ENCODE results near the gene TSPAN15.

The TSPAN15 gene

DNA sequence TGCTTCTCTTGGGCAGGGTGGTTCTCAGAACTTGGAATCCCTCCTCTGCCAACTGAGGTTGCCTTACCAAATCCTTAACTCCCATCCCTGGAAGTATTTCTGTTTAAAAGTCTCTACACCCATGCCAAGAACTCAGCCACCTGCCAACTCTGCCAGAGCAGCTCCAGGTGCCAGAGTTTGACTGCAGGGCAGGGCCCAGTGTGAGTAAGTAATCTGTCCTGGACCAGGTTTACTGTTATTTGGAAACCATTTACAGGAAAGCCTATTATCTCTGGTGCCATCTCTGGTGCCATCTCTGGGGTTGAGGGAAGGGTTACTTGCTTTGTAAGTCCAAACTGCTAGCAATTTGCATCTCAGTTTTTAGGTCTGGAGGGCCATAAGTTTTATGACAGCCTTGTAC is 2.5 kb downstream of the TSPAN15 start:
- TF ChIP-seq, protein P1, sequence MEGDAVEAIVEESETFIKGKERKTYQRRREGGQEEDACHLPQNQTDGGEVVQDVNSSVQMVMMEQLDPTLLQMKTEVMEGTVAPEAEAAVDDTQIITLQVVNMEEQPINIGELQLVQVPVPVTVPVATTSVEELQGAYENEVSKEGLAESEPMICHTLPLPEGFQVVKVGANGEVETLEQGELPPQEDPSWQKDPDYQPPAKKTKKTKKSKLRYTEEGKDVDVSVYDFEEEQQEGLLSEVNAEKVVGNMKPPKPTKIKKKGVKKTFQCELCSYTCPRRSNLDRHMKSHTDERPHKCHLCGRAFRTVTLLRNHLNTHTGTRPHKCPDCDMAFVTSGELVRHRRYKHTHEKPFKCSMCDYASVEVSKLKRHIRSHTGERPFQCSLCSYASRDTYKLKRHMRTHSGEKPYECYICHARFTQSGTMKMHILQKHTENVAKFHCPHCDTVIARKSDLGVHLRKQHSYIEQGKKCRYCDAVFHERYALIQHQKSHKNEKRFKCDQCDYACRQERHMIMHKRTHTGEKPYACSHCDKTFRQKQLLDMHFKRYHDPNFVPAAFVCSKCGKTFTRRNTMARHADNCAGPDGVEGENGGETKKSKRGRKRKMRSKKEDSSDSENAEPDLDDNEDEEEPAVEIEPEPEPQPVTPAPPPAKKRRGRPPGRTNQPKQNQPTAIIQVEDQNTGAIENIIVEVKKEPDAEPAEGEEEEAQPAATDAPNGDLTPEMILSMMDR (IDR thresholded peaks at IDR 0.05; ENCODE audit: insufficient read depth, low read depth, low read length, missing control alignments): no peak

DNA sequence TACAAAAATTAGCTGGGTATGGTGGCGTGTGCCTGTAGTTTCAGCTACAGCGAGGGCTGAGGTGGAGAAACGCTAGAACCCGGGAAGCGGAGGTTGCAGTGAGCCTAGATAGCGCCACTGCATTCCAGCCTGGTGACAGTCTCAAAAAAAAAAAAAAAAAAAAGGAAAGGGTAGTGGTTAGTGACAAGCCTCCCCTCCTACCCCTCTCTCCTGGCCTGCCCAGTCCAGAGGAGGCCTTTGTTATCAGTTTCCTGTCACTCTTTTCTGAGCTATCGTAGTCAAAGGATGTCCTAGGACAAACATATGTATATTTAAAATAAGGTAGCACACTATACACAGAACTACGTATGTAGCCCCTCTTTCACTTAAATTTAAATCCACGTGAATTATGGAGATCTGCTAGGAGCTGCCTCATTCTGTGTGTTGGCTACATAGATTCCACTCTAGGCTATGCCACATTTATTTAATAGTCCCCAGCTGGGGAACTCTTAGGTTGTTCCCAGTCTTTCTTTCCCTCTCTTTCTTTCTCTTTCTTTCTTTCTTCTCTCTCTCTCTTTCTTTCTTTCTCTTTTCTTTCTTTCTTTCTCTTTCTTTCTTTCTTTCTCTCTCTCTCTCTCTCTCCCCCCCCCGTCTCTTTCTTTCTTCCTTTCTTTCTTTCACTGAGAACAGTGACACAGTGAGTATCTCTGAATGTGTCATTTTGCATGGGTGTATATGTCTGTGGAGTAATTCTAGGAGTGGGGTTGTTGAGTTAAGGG is 3.9 kb downstream of the TSPAN15 start:
- TF ChIP-seq, protein P1 (IDR thresholded peaks at IDR 0.05; ENCODE audit: insufficient read depth, low read depth, low read length, missing control alignments): no peak
- no peak for DNase-seq (ENCODE audit: low read depth)
- H3K4me3 ChIP-seq (ENCODE audit: low read length): no peak overlapping the region

More for the DNA sequence above, 2.5 kb downstream of the TSPAN15 start:
- DNase-seq (ENCODE audit: low read depth): peak; percentile 25
- no peak overlapping the region for H3K4me3 ChIP-seq (ENCODE audit: low read length)

DNA sequence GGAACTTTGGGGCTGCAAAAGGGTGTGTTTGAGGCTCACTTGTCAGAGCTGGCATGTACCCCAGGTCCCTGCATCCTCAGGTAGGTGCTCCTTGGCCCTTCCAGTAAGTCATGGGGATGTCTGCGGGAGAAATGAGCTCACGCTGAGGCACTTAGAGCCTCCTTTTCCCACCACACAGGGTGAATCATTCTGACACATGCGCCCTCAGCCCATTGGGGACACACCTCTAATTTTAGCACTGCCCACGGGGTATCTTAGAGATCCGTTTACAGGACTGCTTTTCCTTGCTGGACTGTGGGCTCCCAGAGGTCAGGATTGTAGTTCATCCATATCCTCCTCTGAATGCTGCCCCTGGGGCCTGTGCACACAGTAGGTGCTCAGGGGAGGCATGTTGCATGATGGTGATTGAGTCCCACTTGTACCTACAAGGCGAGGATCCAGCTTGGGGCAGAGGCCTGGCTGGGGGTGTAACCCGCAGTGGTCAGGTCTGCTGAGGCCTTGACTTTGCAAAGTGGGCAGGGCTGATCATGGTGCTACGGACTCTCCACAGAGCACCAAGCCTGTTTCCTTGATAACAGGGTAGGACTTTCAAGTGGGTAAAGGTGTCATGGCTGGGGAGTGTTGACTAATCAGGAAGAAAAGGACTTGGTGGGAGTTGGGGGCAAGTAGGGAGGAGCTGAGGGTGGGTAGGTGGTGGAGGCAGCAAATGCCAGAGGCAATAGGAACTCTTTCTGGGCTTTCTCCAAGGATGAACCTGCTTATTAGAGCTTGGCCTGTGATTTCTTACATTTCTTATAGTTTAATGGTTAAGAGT is 5.8 kb downstream of the TSPAN15 start:
- TF ChIP-seq, protein P1 (IDR thresholded peaks at IDR 0.05; ENCODE audit: insufficient read depth, low read depth, low read length, missing control alignments): no peak
- DNase-seq (ENCODE audit: low read depth): peak; percentile 83
- no peak overlapping the region for H3K4me3 ChIP-seq (ENCODE audit: low read length)

DNA sequence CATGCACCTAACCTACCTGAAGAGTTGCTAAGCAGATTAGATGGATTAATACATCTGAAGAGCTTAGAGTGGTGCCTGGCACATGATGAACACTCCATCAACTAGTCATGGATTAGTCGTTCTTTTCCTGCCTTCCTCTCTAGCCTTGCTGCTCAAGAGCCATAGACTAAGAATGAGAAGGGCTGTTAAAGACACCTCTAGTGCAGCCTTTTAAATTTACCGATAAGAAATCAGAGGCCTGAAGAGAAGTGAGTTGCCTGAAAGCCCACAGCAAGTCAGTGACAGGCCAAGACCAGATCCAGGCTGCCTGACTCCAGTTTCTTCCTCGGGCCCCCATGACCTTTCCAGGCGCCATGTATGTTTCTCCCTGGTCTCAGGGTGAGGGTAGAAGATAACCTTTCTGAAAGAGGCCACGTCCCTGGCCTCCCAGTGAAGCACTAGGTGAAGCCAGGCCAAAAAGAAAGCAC is 6.5 kb downstream of the TSPAN15 start:
- H3K4me3 ChIP-seq (ENCODE audit: low read length): no peak overlapping the region
- peak; percentile 49 for DNase-seq (ENCODE audit: low read depth)
- TF ChIP-seq, protein P1 (IDR thresholded peaks at IDR 0.05; ENCODE audit: insufficient read depth, low read depth, low read length, missing control alignments): no peak

DNA sequence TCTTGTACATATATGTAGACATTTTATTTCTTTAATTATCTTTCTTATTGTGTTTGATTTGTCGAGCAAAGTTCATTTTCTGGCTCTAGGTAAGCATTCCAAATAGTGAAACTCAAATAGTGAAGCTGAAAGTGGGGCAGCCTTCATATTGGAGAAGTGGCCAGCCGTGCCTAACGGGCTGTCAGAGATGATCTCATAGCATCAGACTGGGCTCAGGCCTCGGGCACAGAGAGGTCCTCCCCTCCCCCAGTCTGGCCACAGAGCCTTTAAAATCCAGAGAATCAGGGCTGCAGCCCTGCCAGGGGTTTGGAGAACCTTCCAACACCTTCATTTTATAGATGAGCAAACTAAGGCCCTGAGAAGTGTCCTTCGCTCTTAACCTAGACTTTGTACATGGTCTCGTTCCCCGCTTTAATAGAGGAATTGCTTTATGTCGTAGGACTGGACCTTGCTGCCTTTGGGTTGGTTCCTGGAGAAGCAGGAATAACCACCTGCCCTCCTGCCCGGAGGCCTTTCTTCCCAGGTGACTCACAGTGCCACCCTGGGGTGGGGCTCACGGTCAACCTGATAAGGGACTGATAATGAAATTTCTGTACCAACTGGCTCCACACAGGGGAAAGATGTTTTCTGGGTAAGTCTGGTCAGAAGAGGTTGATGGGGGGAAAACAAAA is 7.3 kb downstream of the TSPAN15 start:
- H3K4me3 ChIP-seq (ENCODE audit: low read length): no peak overlapping the region
- TF ChIP-seq, protein P1 (IDR thresholded peaks at IDR 0.05; ENCODE audit: insufficient read depth, low read depth, low read length, missing control alignments): no peak
- peak; percentile 63 for DNase-seq (ENCODE audit: low read depth)

DNA sequence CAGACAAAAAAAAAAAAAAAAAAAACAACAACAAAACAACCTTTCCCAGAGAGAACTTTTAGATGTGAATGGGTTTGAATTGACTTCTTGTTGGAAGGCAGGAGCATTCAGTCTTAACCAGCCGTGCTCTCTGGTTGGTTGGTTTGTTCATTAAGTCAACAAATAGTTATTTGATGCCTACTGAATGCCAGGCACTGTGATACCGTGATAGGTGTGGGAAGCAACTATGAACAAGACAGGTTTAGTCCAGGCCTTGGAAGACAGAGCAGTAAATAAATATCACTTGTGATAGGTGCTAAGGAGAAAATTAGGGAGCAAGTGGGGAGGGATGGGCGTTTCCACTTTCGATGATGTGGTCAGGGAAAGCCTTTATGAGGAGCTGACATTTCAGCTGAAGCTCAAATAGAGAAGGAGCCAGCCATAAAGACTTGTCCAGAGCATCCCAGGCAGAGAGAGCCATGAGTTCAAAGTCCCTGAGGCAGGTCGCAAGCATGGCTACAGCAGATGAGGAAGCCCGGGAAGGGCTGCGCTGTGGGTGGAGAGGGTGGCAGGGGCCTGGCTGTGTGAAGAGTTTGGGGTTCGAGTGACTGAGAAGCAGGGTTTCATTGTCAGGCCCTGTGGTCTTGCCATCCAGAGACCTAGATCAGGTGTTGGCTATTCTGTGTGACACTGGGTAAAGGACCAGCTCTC is 8.0 kb downstream of the TSPAN15 start:
- DNase-seq (ENCODE audit: low read depth): no peak
- TF ChIP-seq, protein P1 (IDR thresholded peaks at IDR 0.05; ENCODE audit: insufficient read depth, low read depth, low read length, missing control alignments): no peak
- no peak overlapping the region for H3K4me3 ChIP-seq (ENCODE audit: low read length)

Measured in epithelial cell of esophagus (primary cell).